SU-DHL-6 (cell line): Measurements from ENCODE around the gene PKHD1.

ENCODE experiments used
- CTCF ChIP-seq: fragments of 200-600 bp; sonication (generic); IDR thresholded peaks from one replicate; pipeline ENCODE4 v1.5.1; 2017; ENCODE audit warnings: antibody characterized with exemption, mild to moderate bottlenecking, low read length, moderate library complexity; ENCODE audit not compliant: insufficient read depth, poor library complexity, severe bottlenecking
- EZH2phosphoT487 ChIP-seq: fragments of 200-600 bp; sonication (generic), shearing (Covaris generic); conservative IDR thresholded peaks from 2 replicates; pipeline ENCODE4 v1.6.1; 2018; ENCODE audit warnings: mild to moderate bottlenecking, antibody characterized with exemption, low read length, moderate library complexity, mixed read lengths

GRCh38 chr6:51600514-51600913 is 486.9 kb downstream of the PKHD1 start:
- no peak for TF ChIP-seq CTCF
- TF ChIP-seq EZH2phosphoT487 = no peak
